GM12892 (cell line): ENCODE measurements around the gene TLE2.

Experiments used
- POLR2A ChIP-seq: IDR thresholded peaks from 2 replicates; pipeline ENCODE4 v1.6.1; 2011; ENCODE audit warnings: low read depth, low read length, control low read depth
- POLR2AphosphoS5 ChIP-seq: IDR thresholded peaks from 2 replicates; pipeline ENCODE4 v1.6.1; 2011; ENCODE audit warnings: low read depth, low read length, control low read depth
- TAF1 ChIP-seq: IDR thresholded peaks from 2 replicates; pipeline ENCODE4 v1.6.1; 2011; ENCODE audit warnings: low read depth, mild to moderate bottlenecking, control low read depth, low read length, borderline replicate concordance

DNA sequence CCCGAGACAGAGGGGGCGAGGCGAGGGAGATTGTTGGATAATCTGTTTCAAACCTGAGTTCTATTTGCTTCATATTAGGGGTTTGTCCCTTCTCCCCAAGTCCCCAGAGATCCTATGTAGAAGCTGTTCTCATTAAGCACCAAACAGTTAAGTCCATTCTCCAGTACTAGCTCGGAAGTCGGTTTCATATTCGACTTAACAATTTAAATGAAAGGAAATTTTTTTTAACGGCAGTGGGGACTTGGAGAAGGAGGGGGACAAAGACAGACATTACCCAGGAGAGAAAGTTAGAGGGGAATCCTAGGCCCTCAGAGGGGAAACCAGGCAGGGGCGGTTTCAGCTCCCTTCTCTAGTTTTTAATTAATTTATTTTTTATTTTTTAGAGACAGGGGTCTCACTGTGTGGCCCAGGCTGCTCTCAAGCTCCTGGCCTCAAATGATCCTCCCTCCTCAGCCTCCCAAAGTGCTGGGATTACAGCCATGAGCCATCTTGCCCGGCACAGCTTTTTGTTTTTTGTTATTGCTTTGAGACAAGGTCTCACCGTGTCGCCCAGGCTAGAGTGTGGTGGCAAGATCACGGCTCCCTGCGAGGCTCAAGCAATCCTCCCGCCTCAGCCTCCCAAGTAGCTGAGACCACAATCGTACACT, 13.7 kb upstream of the TLE2 start:
- no peak for TF ChIP-seq POLR2AphosphoS5
- no peak for TF ChIP-seq POLR2A
- no peak for TF ChIP-seq TAF1
